ENCODE measurements around the gene TRIO. TPM values are rescaled to one million over a fixed set of nuclear protein-coding genes. Genes with fewer than 3 reads are reported as not detected.

The TRIO gene
- total RNA-seq, 3 donors from 2014 or later, result 4.6 to 6.6 (median 5.7) TPM

DNA sequence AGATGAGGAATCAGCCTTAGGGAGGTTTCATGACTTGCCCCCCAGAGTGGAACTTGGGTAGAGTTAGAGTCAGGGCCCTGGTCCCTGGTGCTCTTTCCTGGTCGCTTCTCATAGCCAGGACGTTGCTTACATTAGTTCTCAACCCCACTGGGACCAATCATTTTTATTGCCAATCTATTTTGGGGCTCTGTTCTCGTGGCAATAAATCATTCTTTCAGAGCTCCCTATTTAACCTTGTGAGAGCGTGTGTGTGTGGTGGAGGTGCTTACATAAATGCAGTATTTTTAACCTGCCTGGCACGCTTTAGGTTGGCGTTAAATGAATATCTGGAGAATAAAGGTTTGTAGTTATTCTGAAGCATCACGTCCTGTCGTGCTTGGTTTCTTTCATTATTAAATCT is 4.1 kb downstream of the TRIO start:
- Mint-ChIP-seq H3K27me3 (ENCODE audit: low read depth) (peaks cover 42% of the 10 kb centered on the region), H3K36me3 (ENCODE audit: insufficient read depth) (no peaks in the 10 kb centered on the region), H3K9me3 (no peaks in the 10 kb centered on the region), H3K4me3 (no peak overlapping the region), H3K4me1 (ENCODE audit: low read depth) (peaks cover 12% of the 10 kb centered on the region)
- DNase-seq (no peak), ATAC-seq (no peak)

DNA sequence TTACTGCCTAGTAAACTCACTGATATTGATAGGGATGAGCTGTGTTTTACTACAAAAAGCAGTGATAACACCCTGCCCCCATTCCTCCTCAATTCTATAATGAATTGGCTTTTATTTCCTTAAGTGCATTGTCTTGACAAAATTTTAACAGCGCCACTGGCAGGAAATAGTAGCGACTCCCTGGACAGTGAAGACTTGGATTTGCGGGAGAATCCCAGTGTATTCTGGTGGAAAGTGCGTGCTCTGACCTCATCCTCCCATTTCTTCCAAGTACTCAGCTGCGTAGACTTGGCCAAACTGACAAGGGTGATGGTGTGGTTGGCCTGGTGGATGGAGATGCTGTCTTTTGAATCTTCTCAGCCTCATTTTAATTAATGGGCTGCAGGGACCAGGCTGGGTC is 5.3 kb downstream of the TRIO start:
- DNase-seq (no peak), ATAC-seq (no peak)
- Mint-ChIP-seq H3K9me3 (no peaks in the 10 kb centered on the region), H3K4me3 (no peak overlapping the region), H3K36me3 (ENCODE audit: insufficient read depth) (no peaks in the 10 kb centered on the region), H3K4me1 (ENCODE audit: low read depth) (peaks cover 9% of the 10 kb centered on the region), H3K27me3 (ENCODE audit: low read depth) (peaks cover 40% of the 10 kb centered on the region)

- DNase-seq (no peak), ATAC-seq (no peak)
- Mint-ChIP-seq H3K36me3 (ENCODE audit: insufficient read depth) (no peaks in the 10 kb centered on the region), H3K4me3 (no peak overlapping the region), H3K9me3 (no peaks in the 10 kb centered on the region), H3K27me3 (ENCODE audit: low read depth) (peaks cover 43% of the 10 kb centered on the region), H3K4me1 (ENCODE audit: low read depth) (peaks cover 8% of the 10 kb centered on the region)
These were observed 5.9 kb downstream of the TRIO start for GRCh38 chr5:14148890-14149671.

GRCh38 chr5:14149672-14150274 is 6.6 kb downstream of the TRIO start:
- Mint-ChIP-seq H3K36me3 (ENCODE audit: insufficient read depth) (no peaks in the 10 kb centered on the region), H3K9me3 (no peaks in the 10 kb centered on the region), H3K4me3 (no peak overlapping the region), H3K4me1 (ENCODE audit: low read depth) (peaks cover 5% of the 10 kb centered on the region), H3K27me3 (ENCODE audit: low read depth) (peaks cover 40% of the 10 kb centered on the region)
- ATAC-seq (no peak), DNase-seq (no peak)

GRCh38 chr5:14151416-14151815 is 8.3 kb downstream of the TRIO start:
- no peaks in the 10 kb centered on the region for H3K9me3 Mint-ChIP-seq
- no peak overlapping the region for H3K4me3 Mint-ChIP-seq
- DNase-seq (no peak), ATAC-seq (no peak)
- peaks cover 2% of the 10 kb centered on the region for H3K4me1 Mint-ChIP-seq (ENCODE audit: low read depth)
- H3K27me3 Mint-ChIP-seq (ENCODE audit: low read depth), result peaks cover 32% of the 10 kb centered on the region
- no peaks in the 10 kb centered on the region for H3K36me3 Mint-ChIP-seq (ENCODE audit: insufficient read depth)

DNA sequence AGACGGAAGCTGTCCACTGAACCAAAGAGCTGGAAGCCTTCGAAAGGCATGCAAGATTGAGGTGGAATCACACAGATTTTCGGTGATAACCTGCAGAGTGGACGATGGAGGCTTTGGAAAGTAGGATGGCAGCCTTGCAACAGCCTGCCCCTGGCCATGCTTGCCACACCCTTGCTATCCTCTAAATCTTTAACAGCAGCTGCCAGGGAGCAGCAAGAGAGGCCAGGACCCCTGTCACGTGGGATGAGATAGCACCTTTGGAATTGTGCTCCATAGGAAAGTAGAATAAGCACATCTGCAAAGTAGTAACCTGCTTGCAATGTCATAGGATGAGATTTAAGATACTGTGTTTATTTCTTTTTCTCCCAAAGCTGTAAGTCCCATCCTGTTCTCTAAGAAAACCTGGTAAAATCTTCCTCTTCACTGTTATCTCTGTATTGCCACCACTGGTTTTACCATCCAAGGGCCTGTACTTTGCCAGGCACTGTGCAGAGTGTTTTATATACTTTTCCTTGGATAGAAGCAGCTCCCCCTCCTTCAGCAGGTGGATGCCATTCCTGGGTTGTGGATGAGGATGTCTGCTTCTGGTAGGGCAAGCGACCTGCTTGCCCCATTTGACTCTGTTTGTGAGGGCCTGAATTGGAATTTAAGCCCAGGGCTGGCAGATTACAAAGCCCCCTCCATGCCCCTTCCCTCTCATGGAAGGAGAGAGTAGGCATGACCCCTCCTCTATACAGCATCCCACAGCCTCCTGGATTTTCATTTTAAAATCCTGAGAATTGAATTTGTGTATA is 10.1 kb downstream of the TRIO start:
- Mint-ChIP-seq H3K4me1 (ENCODE audit: low read depth) (peaks cover 2% of the 10 kb centered on the region), H3K36me3 (ENCODE audit: insufficient read depth) (no peaks in the 10 kb centered on the region), H3K4me3 (no peak overlapping the region), H3K27me3 (ENCODE audit: low read depth) (peaks cover 29% of the 10 kb centered on the region), H3K9me3 (no peaks in the 10 kb centered on the region)
- DNase-seq, result no peak
- no peak for ATAC-seq

GRCh38 chr5:14153932-14154731 is 11.0 kb downstream of the TRIO start:
- peaks cover 27% of the 10 kb centered on the region for H3K27me3 Mint-ChIP-seq (ENCODE audit: low read depth)
- peaks cover 2% of the 10 kb centered on the region for H3K4me1 Mint-ChIP-seq (ENCODE audit: low read depth)

DNA sequence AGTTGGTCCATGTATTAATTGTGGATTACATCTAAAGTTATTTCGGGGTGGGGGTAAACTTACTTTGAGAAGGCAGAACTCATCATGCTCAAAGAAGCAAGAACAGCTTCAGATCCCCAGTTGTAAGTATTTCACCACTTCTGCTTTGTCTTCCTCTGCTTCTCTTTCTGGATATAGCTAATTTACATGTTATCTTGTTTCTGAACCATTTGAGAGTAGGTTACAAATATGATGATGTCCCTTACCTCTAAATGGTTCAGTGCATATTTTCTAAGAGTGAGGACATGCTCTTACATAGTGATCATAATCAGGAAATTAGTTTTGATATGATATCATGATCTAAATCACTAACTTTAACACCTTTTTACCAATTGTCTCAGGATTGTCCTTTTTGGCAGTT is 11.9 kb downstream of the TRIO start:
- Mint-ChIP-seq H3K4me1 (ENCODE audit: low read depth) (no peaks in the 10 kb centered on the region), H3K36me3 (ENCODE audit: insufficient read depth) (no peaks in the 10 kb centered on the region), H3K9me3 (no peaks in the 10 kb centered on the region), H3K4me3 (no peak overlapping the region), H3K27me3 (ENCODE audit: low read depth) (peaks cover 19% of the 10 kb centered on the region)
- DNase-seq, result no peak
- ATAC-seq, result no peak

More at GRCh38 chr5:14153932-14154731, 11.0 kb downstream of the TRIO start:
- ATAC-seq, result no peak
- Mint-ChIP-seq H3K9me3 (no peaks in the 10 kb centered on the region), H3K4me3 (no peak overlapping the region), H3K36me3 (ENCODE audit: insufficient read depth) (no peaks in the 10 kb centered on the region)
- no peak for DNase-seq

GRCh38 chr5:14155739-14156138 is 12.6 kb downstream of the TRIO start:
- no peaks in the 10 kb centered on the region for H3K9me3 Mint-ChIP-seq
- peaks cover 17% of the 10 kb centered on the region for H3K27me3 Mint-ChIP-seq (ENCODE audit: low read depth)
- DNase-seq (no peak), ATAC-seq (no peak)
- no peaks in the 10 kb centered on the region for H3K4me1 Mint-ChIP-seq (ENCODE audit: low read depth)
- H3K36me3 Mint-ChIP-seq (ENCODE audit: insufficient read depth), result no peaks in the 10 kb centered on the region
- no peak overlapping the region for H3K4me3 Mint-ChIP-seq

DNA sequence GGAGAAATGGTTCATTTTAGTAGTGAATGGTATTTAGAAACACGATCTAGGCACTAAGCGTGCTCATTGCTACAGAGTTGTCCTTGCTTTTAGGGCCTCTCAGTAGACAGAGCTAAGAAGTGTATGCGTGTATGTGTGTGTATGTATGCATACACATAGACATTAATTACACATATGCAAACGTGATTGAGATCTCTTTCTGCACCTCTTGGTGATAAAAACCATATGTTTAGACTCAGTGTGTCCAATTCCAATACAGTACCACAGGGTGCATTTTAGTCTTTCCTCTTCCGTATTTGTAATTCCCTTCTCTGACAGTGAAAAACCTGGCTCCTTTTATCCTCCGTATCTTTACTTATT is 13.1 kb downstream of the TRIO start:
- H3K4me1 Mint-ChIP-seq (ENCODE audit: low read depth), result no peaks in the 10 kb centered on the region

GRCh38 chr5:14156650-14157492 is 13.7 kb downstream of the TRIO start:
- ATAC-seq, result no peak
- no peak overlapping the region for H3K4me3 Mint-ChIP-seq
- no peaks in the 10 kb centered on the region for H3K4me1 Mint-ChIP-seq (ENCODE audit: low read depth)
- DNase-seq, result no peak
- no peaks in the 10 kb centered on the region for H3K9me3 Mint-ChIP-seq
- H3K27me3 Mint-ChIP-seq (ENCODE audit: low read depth), result peaks cover 13% of the 10 kb centered on the region
- H3K36me3 Mint-ChIP-seq (ENCODE audit: insufficient read depth), result no peaks in the 10 kb centered on the region

More for the DNA sequence above, 13.1 kb downstream of the TRIO start:
- Mint-ChIP-seq H3K36me3 (ENCODE audit: insufficient read depth) (no peaks in the 10 kb centered on the region), H3K27me3 (ENCODE audit: low read depth) (peaks cover 17% of the 10 kb centered on the region), H3K9me3 (no peaks in the 10 kb centered on the region), H3K4me3 (no peak overlapping the region)
- no peak for ATAC-seq
- DNase-seq, result no peak

DNA sequence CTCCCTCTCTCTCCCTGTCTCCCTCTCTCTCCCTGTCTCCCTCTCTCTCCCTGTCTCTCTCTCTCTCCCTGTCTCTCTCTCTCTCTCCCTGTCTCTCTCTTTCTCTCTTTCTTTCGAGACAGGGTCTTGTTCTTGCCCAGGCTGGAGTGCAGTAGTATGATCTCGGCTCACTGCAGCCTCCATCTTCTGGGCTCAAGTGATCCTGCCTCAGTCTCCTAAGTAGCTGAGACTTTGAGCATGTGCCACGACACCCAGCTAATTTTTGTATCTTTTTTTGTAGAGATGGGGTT is 14.3 kb downstream of the TRIO start:
- ATAC-seq, result no peak
- H3K4me3 Mint-ChIP-seq, result no peak overlapping the region

GRCh38 chr5:14158890-14159666 is 15.9 kb downstream of the TRIO start:
- H3K9me3 Mint-ChIP-seq, result no peaks in the 10 kb centered on the region
- no peak overlapping the region for H3K4me3 Mint-ChIP-seq

More for the DNA sequence above, 14.3 kb downstream of the TRIO start:
- H3K9me3 Mint-ChIP-seq, result no peaks in the 10 kb centered on the region
- H3K4me1 Mint-ChIP-seq (ENCODE audit: low read depth), result no peaks in the 10 kb centered on the region
- H3K27me3 Mint-ChIP-seq (ENCODE audit: low read depth), result peaks cover 10% of the 10 kb centered on the region
- DNase-seq, result no peak
- H3K36me3 Mint-ChIP-seq (ENCODE audit: insufficient read depth), result no peaks in the 10 kb centered on the region

More at GRCh38 chr5:14158890-14159666, 15.9 kb downstream of the TRIO start:
- no peak for ATAC-seq
- peaks cover 5% of the 10 kb centered on the region for H3K27me3 Mint-ChIP-seq (ENCODE audit: low read depth)
- no peaks in the 10 kb centered on the region for H3K36me3 Mint-ChIP-seq (ENCODE audit: insufficient read depth)
- H3K4me1 Mint-ChIP-seq (ENCODE audit: low read depth), result no peaks in the 10 kb centered on the region
- no peak for DNase-seq

Data from activated T-cell treated with anti-CD3 and anti-CD28 coated beads, Interleukin-2, amount 50 U/mL, for 4 hours (primary cell).